IMR-90 (cell line): ENCODE results near the gene AUTS2. TPM values are rescaled to one million over a fixed set of nuclear protein-coding genes. Genes with fewer than 3 reads are reported as not detected.

Source experiments
- ATAC-seq: fragments of 200-7000 bp; cut with Tn5 transposase; 2 replicates; pipeline ENCODE4 v1.9.1; 2020; ENCODE audit warnings: low read depth, mild to moderate bottlenecking, moderate library complexity
- BruUV-seq: library from RNA; stranded (reverse); fragments of 400-500 nt; replicated peaks from 2 replicates; lab custom pipeline; 2021; lab: Mats Ljungman, UMichigan
- CTCF ChIA-PET: fragments of 300-600 bp; formaldehyde crosslinking; extraction: SDS; loops from one replicate; lab custom pipeline; 2021; ENCODE audit warnings: antibody characterized with exemption; lab: Yijun Ruan, JAX
- POLR2A ChIA-PET: fragments of 300-600 bp; sonication (Branson Sonifier 250); formaldehyde crosslinking; loops from one replicate; lab custom pipeline; 2022; ENCODE audit warnings: antibody characterized with exemption; ENCODE audit not compliant: unreplicated experiment; lab: Charles Lee
- DNase-seq: peaks from one replicate; pipeline ENCODE4 v3.0.0; 2013
- H2AFZ ChIP-seq: replicated peaks from 2 replicates; pipeline ENCODE3; 2013; ENCODE audit warnings: low read length, mild to moderate bottlenecking; ENCODE audit not compliant: poor library complexity
- H2AK5ac ChIP-seq: 2 replicates; pipeline ENCODE4 v1.6.1; 2013; ENCODE audit warnings: low read depth, low read length, inconsistent platforms
- H2AK9ac ChIP-seq: replicated peaks from 2 replicates; pipeline ENCODE3; 2013; ENCODE audit warnings: mild to moderate bottlenecking, low read depth, low read length, moderate library complexity; ENCODE audit not compliant: poor library complexity
- H2BK120ac ChIP-seq: 2 replicates; pipeline ENCODE4 v1.6.1; 2013; ENCODE audit warnings: low read depth, low read length, inconsistent platforms
- H2BK15ac ChIP-seq: 3 replicates; pipeline ENCODE4 v1.6.1; 2013; ENCODE audit warnings: low read depth, low read length, inconsistent platforms
- H2BK20ac ChIP-seq: 2 replicates; pipeline ENCODE4 v1.6.1; 2013; ENCODE audit warnings: low read depth, mild to moderate bottlenecking, inconsistent platforms, low read length, moderate library complexity
- H2BK5ac ChIP-seq: 2 replicates; pipeline ENCODE4 v1.6.1; 2013; ENCODE audit warnings: mild to moderate bottlenecking, low read depth, low read length, inconsistent platforms; ENCODE audit not compliant: poor library complexity, severe bottlenecking
- H3K14ac ChIP-seq: replicated peaks from 2 replicates; pipeline ENCODE4 v1.6.1; 2013; ENCODE audit warnings: low read depth, low read length, inconsistent platforms
- H3K18ac ChIP-seq: 2 replicates; pipeline ENCODE4 v1.6.1; 2013; ENCODE audit warnings: low read depth, low read length, control low read depth
- H3K23ac ChIP-seq: 2 replicates; pipeline ENCODE4 v1.6.1; 2013; ENCODE audit warnings: low read depth, low read length, inconsistent platforms
- H3K27ac ChIP-seq: 2 replicates; pipeline ENCODE4 v1.5.1; 2013; ENCODE audit warnings: mild to moderate bottlenecking, control low read depth, low read length; ENCODE audit not compliant: insufficient read depth
- H3K27me3 ChIP-seq: 2 replicates; pipeline ENCODE4 v1.6.1; 2013; ENCODE audit warnings: low read length; ENCODE audit not compliant: control insufficient read depth, insufficient read depth
- H3K36me3 ChIP-seq: 2 replicates; pipeline ENCODE4 v1.6.1; 2013; ENCODE audit warnings: low read length, mixed read lengths; ENCODE audit not compliant: control insufficient read depth, insufficient read depth
- H3K4ac ChIP-seq: 2 replicates; pipeline ENCODE4 v1.6.1; 2013; ENCODE audit warnings: low read depth, low read length, inconsistent platforms
- H3K4me1 ChIP-seq: 2 replicates; pipeline ENCODE4 v1.6.1; 2013; ENCODE audit warnings: low read length, mixed read lengths; ENCODE audit not compliant: control insufficient read depth, insufficient read depth
- H3K4me2 ChIP-seq: 2 replicates; pipeline ENCODE4 v1.6.1; 2013; ENCODE audit warnings: low read depth, mild to moderate bottlenecking, control low read depth, low read length, moderate library complexity
- H3K4me3 ChIP-seq: 2 replicates; pipeline ENCODE4 v1.5.1; 2013; ENCODE audit warnings: low read depth, mild to moderate bottlenecking, control low read depth, low read length, moderate library complexity; ENCODE audit not compliant: insufficient read depth
- H3K56ac ChIP-seq: 2 replicates; pipeline ENCODE4 v1.6.1; 2013; ENCODE audit warnings: low read length, inconsistent platforms; ENCODE audit not compliant: insufficient read depth; ENCODE audit errors: extremely low read depth
- H3K79me1 ChIP-seq, 2 experiments: 2 replicates each; pipeline ENCODE4 v1.6.1; 2013; ENCODE audit warnings: low read length in 2 of 2, inconsistent platforms in 1 of 2, low read depth in 1 of 2
- H3K9ac ChIP-seq: 2 replicates; pipeline ENCODE4 v1.6.1; 2013; ENCODE audit warnings: low read depth, low read length, control low read depth
- H3K9me1 ChIP-seq: 2 replicates; pipeline ENCODE4 v1.6.1; 2013; ENCODE audit warnings: low read length, inconsistent platforms; ENCODE audit not compliant: insufficient read depth
- H3K9me3 ChIP-seq: 2 replicates; pipeline ENCODE4 v1.6.1; 2013; ENCODE audit warnings: low read length; ENCODE audit not compliant: control insufficient read depth, insufficient read depth
- H4K20me1 ChIP-seq: 2 replicates; pipeline ENCODE4 v1.6.1; 2013; ENCODE audit warnings: low read length, inconsistent platforms; ENCODE audit not compliant: insufficient read depth
- H4K5ac ChIP-seq: 2 replicates; pipeline ENCODE4 v1.6.1; 2013; ENCODE audit warnings: mild to moderate bottlenecking, low read depth, low read length, control low read depth
- H4K8ac ChIP-seq, 2 experiments: 2 replicates each; pipeline ENCODE4 v1.6.1; 2013; ENCODE audit warnings: low read depth in 2 of 2, low read length in 2 of 2, control low read depth in 1 of 2, inconsistent platforms in 1 of 2
- H4K91ac ChIP-seq: 2 replicates; pipeline ENCODE4 v1.6.1; 2013; ENCODE audit warnings: low read depth, low read length, inconsistent platforms; ENCODE audit not compliant: insufficient read depth
- BHLHE40 ChIP-seq: fragments of 150-350 bp; IDR thresholded peaks from 2 replicates; pipeline ENCODE4 v1.6.1; 2016; ENCODE audit warnings: mild to moderate bottlenecking, low read depth, low read length
- CEBPB ChIP-seq: IDR thresholded peaks from 2 replicates; pipeline ENCODE4 v1.6.1; 2012; ENCODE audit warnings: low read depth, low read length, improper control_type of control experiment
- RFX5 ChIP-seq: IDR thresholded peaks from 2 replicates; pipeline ENCODE4 v1.8.0; 2012; ENCODE audit warnings: low read depth, mild to moderate bottlenecking, low read length, moderate library complexity
- USF2 ChIP-seq: fragments of 150-350 bp; IDR thresholded peaks from 2 replicates; pipeline ENCODE4 v1.6.1; 2017; ENCODE audit warnings: mild to moderate bottlenecking, antibody characterized with exemption, low read length, low read depth
- WGBS, 2 experiments: methylation state at CpG; one replicate each; pipeline versions ENCODE4 v1.1.5 to v1.1.7; 2013; ENCODE audit warnings: missing lambda C conversion rate in 2 of 2; ENCODE audit not compliant: insufficient read length in 1 of 2; ENCODE audit errors: extremely low coverage in 2 of 2; 5-methylcytosine and 5-hydroxymethylcytosine counted together
- dilution Hi-C: fragments of 300-500 bp; cut with HindIII; formaldehyde crosslinking; loops from one replicate; pipeline ENCODE4 v1.14.3; 2018; ENCODE audit warnings: low sequenced_read_pairs; ENCODE audit not compliant: unreplicated experiment
- in situ Hi-C: fragments of 300-500 bp; cut with MboI; formaldehyde crosslinking; loops from 3 replicates; pipeline ENCODE4 v1.14.3; 2019; ENCODE audit warnings: low sequenced_read_pairs, inconsistent platforms, mixed read lengths
- intact Hi-C: fragments of 100-400 bp; cut with micrococcal nuclease; formaldehyde crosslinking; loops from 2 replicates; pipeline ENCODE4 v1.10.0; 2022
- polyA plus RNA-seq, 3 experiments: library from polyadenylated mRNA; depleted of rRNA; stranded (reverse); fragments of >200 nt; gene quantifications; 2 replicates each; pipeline ENCODE4 v1.2.3, GENCODE V29; 2012; ENCODE audit warnings: low replicate concordance in 1 of 3
- total RNA-seq: library from RNA; depleted of rRNA; stranded (reverse); fragments of >200 nt; gene quantifications from 2 replicates; pipeline ENCODE4 v1.2.3, GENCODE V29; 2012

Gene AUTS2
- total and polyA plus RNA-seq, 2 of the 4 experiments (the other 2 are of a cell fraction) = 0.90 to 3.0 TPM

DNA sequence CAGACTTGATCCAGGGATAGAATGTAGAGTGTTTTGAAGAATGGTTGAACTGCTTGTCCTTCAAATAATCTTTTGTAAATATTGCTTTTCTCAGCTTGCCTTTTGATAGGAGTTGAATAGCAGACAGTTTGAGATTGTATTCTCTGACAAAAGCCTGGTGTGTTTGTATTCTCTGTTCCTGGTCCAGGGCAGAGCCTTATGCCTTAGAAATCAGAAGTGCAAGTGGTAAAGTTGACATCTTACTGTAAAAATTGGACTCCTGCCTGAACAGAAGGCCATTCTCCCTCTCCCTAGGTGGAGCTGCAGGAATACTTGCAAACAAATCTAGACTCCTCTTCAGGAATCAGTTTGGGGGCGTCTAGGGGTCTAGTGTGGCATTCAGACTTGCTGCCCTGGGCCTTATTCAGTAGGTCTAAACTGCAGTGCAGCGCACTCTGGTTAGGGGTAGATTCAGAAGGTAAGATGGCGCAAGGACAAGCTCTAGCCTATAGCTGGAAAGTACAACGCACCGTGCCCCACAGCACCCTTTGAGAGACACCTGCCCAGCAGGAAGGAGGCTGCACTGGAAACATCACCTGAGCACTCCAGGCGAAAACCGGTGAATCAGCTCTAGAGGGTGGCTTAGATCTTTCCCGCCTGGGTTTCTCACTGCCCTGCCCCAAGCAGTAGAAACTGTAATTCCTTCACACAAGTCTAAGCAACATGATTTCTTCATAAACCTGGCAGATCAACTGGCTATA, 925.1 kb downstream of the AUTS2 start:
- ATAC-seq (no peak), DNase-seq (no peak)
- POLR2A ChIA-PET = no interaction called here
- Histone ChIP-seq H3K4me3 (no peak overlapping the region), H3K36me3 (no peaks in the 10 kb centered on the region), H3K23ac (no peak overlapping the region), H3K4me1 (no peaks in the 10 kb centered on the region), H3K9ac (no peak overlapping the region), H3K4ac (no peak overlapping the region), H3K18ac (no peak overlapping the region), H2BK20ac (no peak overlapping the region), H4K20me1 (no peaks in the 10 kb centered on the region), H2AK5ac (no peak overlapping the region), H3K14ac (no peak overlapping the region), H4K91ac (no peak overlapping the region), H4K5ac (no peak overlapping the region), H2BK120ac (no peak overlapping the region), H3K4me2 (no peak overlapping the region), H3K9me1 (no peaks in the 10 kb centered on the region), H2AFZ (no peak overlapping the region), H2BK5ac (no peak overlapping the region), H3K27me3 (no peaks in the 10 kb centered on the region), H2BK15ac (no peak overlapping the region), H3K9me3 (no peaks in the 10 kb centered on the region), H4K8ac (no peak overlapping the region), H3K56ac (no peak overlapping the region), H3K79me1 (no peaks in the 10 kb centered on the region), H2AK9ac (no peak overlapping the region), H3K27ac (no peak overlapping the region)
- in situ Hi-C loops = no loop called here
- WGBS, 2 experiments = 100% methylated on average over 3 of the region's 8 CpGs; no CpG with 5 or more reads in 1 of the 2 experiments
- dilution Hi-C loops = no loop called here
- no TSS peak for BruUV-seq
- TF ChIP-seq USF2 (no peak), CEBPB (no peak), BHLHE40 (no peak), RFX5 (no peak)
- CTCF ChIA-PET = no interaction called here
- intact Hi-C loops = no loop called here
